Hypothalamus (tissue), 51 donors: ENCODE results near the gene RPS4Y2.

Source experiments
- DNase-seq, 51 donors: peaks; one replicate each; lab custom pipeline; 2025; lab: John Stamatoyannopoulos, UW

The RPS4Y2 gene

GRCh38 chrY:20817067-20817466 is 61.2 kb downstream of the RPS4Y2 start:
- DNase-seq = no peak
